ENCODE measurements around the gene LLCFC1.

- TF ChIP-seq, protein P1, sequence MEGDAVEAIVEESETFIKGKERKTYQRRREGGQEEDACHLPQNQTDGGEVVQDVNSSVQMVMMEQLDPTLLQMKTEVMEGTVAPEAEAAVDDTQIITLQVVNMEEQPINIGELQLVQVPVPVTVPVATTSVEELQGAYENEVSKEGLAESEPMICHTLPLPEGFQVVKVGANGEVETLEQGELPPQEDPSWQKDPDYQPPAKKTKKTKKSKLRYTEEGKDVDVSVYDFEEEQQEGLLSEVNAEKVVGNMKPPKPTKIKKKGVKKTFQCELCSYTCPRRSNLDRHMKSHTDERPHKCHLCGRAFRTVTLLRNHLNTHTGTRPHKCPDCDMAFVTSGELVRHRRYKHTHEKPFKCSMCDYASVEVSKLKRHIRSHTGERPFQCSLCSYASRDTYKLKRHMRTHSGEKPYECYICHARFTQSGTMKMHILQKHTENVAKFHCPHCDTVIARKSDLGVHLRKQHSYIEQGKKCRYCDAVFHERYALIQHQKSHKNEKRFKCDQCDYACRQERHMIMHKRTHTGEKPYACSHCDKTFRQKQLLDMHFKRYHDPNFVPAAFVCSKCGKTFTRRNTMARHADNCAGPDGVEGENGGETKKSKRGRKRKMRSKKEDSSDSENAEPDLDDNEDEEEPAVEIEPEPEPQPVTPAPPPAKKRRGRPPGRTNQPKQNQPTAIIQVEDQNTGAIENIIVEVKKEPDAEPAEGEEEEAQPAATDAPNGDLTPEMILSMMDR (conservative IDR thresholded peaks at IDR 0.05; ENCODE audit: low read length) = no peak
- TF ChIP-seq EZH2phosphoT487 (IDR thresholded peaks at IDR 0.05; ENCODE audit: borderline replicate concordance, low read depth, low read length) = no peak
Observed at GRCh38 chr7:142915315-142915714, 24.0 kb upstream of the LLCFC1 start.

Data from OCI-LY7 (cell line).